Loucy (cell line): ENCODE results near the gene HRH3.
A peak's percentile ranks its signal among the peaks of the same experiment; 100 is the strongest.

ENCODE experiments used
- H2AFZ ChIP-seq: fragments of 200-600 bp; sonication (generic); 2 replicates; pipeline ENCODE4 v1.6.0; 2016; ENCODE audit warnings: antibody characterized with exemption, mild to moderate bottlenecking, low read length, moderate library complexity
- H3F3A ChIP-seq: fragments of 200-600 bp; 2 replicates; pipeline ENCODE4 v1.6.0; 2016; ENCODE audit warnings: antibody characterized with exemption, low read depth, mild to moderate bottlenecking
- H3K27me3 ChIP-seq: fragments of 200-600 bp; sonication (generic); 2 replicates; pipeline ENCODE4 v1.6.1; 2014; ENCODE audit warnings: low read length, mild to moderate bottlenecking; ENCODE audit not compliant: insufficient read depth, poor library complexity, severe bottlenecking
- H3K36me3 ChIP-seq: fragments of 200-600 bp; sonication (generic); 2 replicates; pipeline ENCODE4 v1.6.1; 2016; ENCODE audit warnings: low read length; ENCODE audit not compliant: insufficient read depth
- H3K4me1 ChIP-seq: fragments of 200-600 bp; sonication (generic); 2 replicates; pipeline ENCODE4 v1.5.1; 2014; ENCODE audit warnings: low read length, mild to moderate bottlenecking; ENCODE audit not compliant: insufficient read depth, poor library complexity, severe bottlenecking
- H3K4me2 ChIP-seq: fragments of 200-600 bp; sonication (generic); 2 replicates; pipeline ENCODE4 v1.6.0; 2014; ENCODE audit warnings: antibody characterized with exemption, low read length, low read depth, mild to moderate bottlenecking; ENCODE audit not compliant: poor library complexity, severe bottlenecking
- H3K4me3 ChIP-seq: fragments of 200-600 bp; sonication (generic); 2 replicates; pipeline ENCODE4 v1.5.1; 2014; ENCODE audit warnings: low read length, mild to moderate bottlenecking, mixed read lengths; ENCODE audit not compliant: poor library complexity, severe bottlenecking
- H3K79me2 ChIP-seq: fragments of 200-600 bp; sonication (generic); 2 replicates; pipeline ENCODE4 v1.6.1; 2014; ENCODE audit warnings: low read length; ENCODE audit not compliant: insufficient read depth
- H3K9ac ChIP-seq: fragments of 200-600 bp; sonication (generic); 2 replicates; pipeline ENCODE4 v1.6.0; 2014; ENCODE audit warnings: mild to moderate bottlenecking, low read depth, low read length, moderate library complexity; ENCODE audit not compliant: poor library complexity, severe bottlenecking
- H3K9me2 ChIP-seq: fragments of 200-600 bp; sonication (generic); replicated peaks from 2 replicates; pipeline ENCODE4 v1.6.1; 2016; ENCODE audit warnings: low read depth, low read length, mixed read lengths
- H3K9me3 ChIP-seq: fragments of 200-600 bp; sonication (generic); 2 replicates; pipeline ENCODE4 v1.6.1; 2014; ENCODE audit warnings: mild to moderate bottlenecking, antibody characterized with exemption, low read length, low read depth; ENCODE audit not compliant: insufficient read depth
- H4K20me1 ChIP-seq: fragments of 200-600 bp; sonication (generic); 2 replicates; pipeline ENCODE4 v1.6.0; 2014; ENCODE audit warnings: antibody characterized with exemption, low read length, mild to moderate bottlenecking; ENCODE audit not compliant: insufficient read depth, poor library complexity, severe bottlenecking
- CTCF ChIP-seq: fragments of 200-600 bp; sonication (generic); conservative IDR thresholded peaks from 2 replicates; pipeline ENCODE4 v1.5.1; 2014; ENCODE audit warnings: mild to moderate bottlenecking, antibody characterized with exemption, low read length
- EZH2phosphoT487 ChIP-seq: fragments of 200-600 bp; IDR thresholded peaks from 2 replicates; pipeline ENCODE4 v1.6.1; 2018; ENCODE audit warnings: antibody characterized with exemption, mild to moderate bottlenecking, moderate library complexity, borderline replicate concordance

Gene HRH3

GRCh38 chr20:62200491-62201172, 19.4 kb downstream of the HRH3 start:
- Histone ChIP-seq H3K9me3 (no peaks in the 10 kb centered on the region), H3K27me3 (no peaks in the 10 kb centered on the region), H3K4me2 (peak overlapping the region; percentile 84), H3K9ac (peak overlapping the region; percentile 70), H3K79me2 (peaks cover 18% of the 10 kb centered on the region; the same call in 1 of the 2 replicates), H2AFZ (no peak overlapping the region), H3K9me2 (no peaks in the 10 kb centered on the region), H3K4me3 (peak overlapping the region; percentile 68), H3K36me3 (peaks cover 25% of the 10 kb centered on the region; the same call in 1 of the 2 replicates), H4K20me1 (no peaks in the 10 kb centered on the region), H3K4me1 (peaks cover 47% of the 10 kb centered on the region), H3F3A (peaks cover 20% of the 10 kb centered on the region)
- TF ChIP-seq EZH2phosphoT487 (no peak), CTCF (no peak)

- peaks cover 26% of the 10 kb centered on the region for H3F3A ChIP-seq
- no peak overlapping the region for H3K4me2 ChIP-seq
- no peaks in the 10 kb centered on the region for H3K27me3 ChIP-seq
- peaks cover 25% of the 10 kb centered on the region; the same call in 1 of the 2 replicates for H3K36me3 ChIP-seq
- H3K4me3 ChIP-seq: no peak overlapping the region
- TF ChIP-seq EZH2phosphoT487 (no peak), CTCF (no peak)
- H3K9me3 ChIP-seq: no peaks in the 10 kb centered on the region
- no peak overlapping the region for H3K9ac ChIP-seq
- peaks cover 8% of the 10 kb centered on the region; the same call in 1 of the 2 replicates for H3K79me2 ChIP-seq
- peaks cover 48% of the 10 kb centered on the region for H3K4me1 ChIP-seq
- H2AFZ ChIP-seq: no peak overlapping the region
- H3K9me2 ChIP-seq: no peaks in the 10 kb centered on the region
- H4K20me1 ChIP-seq: no peaks in the 10 kb centered on the region
Measured at GRCh38 chr20:62198931-62199330, 21.1 kb downstream of the HRH3 start.

- Histone ChIP-seq H3K4me2 (no peak overlapping the region), H4K20me1 (no peaks in the 10 kb centered on the region), H3K9ac (no peak overlapping the region), H3K9me3 (no peaks in the 10 kb centered on the region), H3F3A (peaks cover 25% of the 10 kb centered on the region), H2AFZ (no peak overlapping the region), H3K79me2 (peaks cover 9% of the 10 kb centered on the region; the same call in 1 of the 2 replicates), H3K27me3 (no peaks in the 10 kb centered on the region), H3K9me2 (no peaks in the 10 kb centered on the region), H3K36me3 (peaks cover 25% of the 10 kb centered on the region; the same call in 1 of the 2 replicates), H3K4me3 (no peak overlapping the region), H3K4me1 (peaks cover 43% of the 10 kb centered on the region)
- TF ChIP-seq CTCF (no peak), EZH2phosphoT487 (no peak)
Measured at GRCh38 chr20:62198496-62198895, 21.6 kb downstream of the HRH3 start.
